OCI-LY1 (cell line): Measurements from ENCODE around the gene MAPK12.

Source experiments
- H2AFZ ChIP-seq: fragments of 200-600 bp; sonication (generic), shearing (Covaris generic); 2 replicates; pipeline ENCODE4 v1.6.0; 2014; ENCODE audit warnings: antibody characterized with exemption, mild to moderate bottlenecking, low read length
- H3F3A ChIP-seq: fragments of 200-600 bp; sonication (generic), shearing (Covaris generic); 2 replicates; pipeline ENCODE4 v1.6.0; 2014; ENCODE audit warnings: mild to moderate bottlenecking, antibody characterized with exemption, low read length, moderate library complexity; ENCODE audit not compliant: insufficient read depth
- H3K27ac ChIP-seq: fragments of 200-600 bp; sonication (generic); 2 replicates; pipeline ENCODE4 v1.5.1; 2014; ENCODE audit warnings: low read length, mixed run types, mild to moderate bottlenecking, low read depth; ENCODE audit not compliant: poor library complexity, severe bottlenecking
- H3K27me3 ChIP-seq: fragments of 200-600 bp; sonication (generic); 2 replicates; pipeline ENCODE4 v1.6.0; 2014; ENCODE audit warnings: antibody characterized with exemption, mild to moderate bottlenecking, low read length, moderate library complexity; ENCODE audit not compliant: insufficient read depth
- H3K36me3 ChIP-seq: fragments of 200-600 bp; sonication (generic); 2 replicates; pipeline ENCODE4 v1.6.1; 2014; ENCODE audit warnings: mild to moderate bottlenecking, antibody characterized with exemption, low read length, moderate library complexity, mixed read lengths; ENCODE audit not compliant: insufficient read depth
- H3K4me1 ChIP-seq: fragments of 200-600 bp; sonication (generic); 2 replicates; pipeline ENCODE4 v1.5.1; 2014; ENCODE audit warnings: mild to moderate bottlenecking, low read length, moderate library complexity; ENCODE audit not compliant: insufficient read depth, severe bottlenecking
- H3K4me2 ChIP-seq: fragments of 200-600 bp; sonication (generic), shearing (Covaris generic); 2 replicates; pipeline ENCODE4 v1.6.1; 2014; ENCODE audit warnings: low read length
- H3K4me3 ChIP-seq: fragments of 200-600 bp; sonication (generic); 2 replicates; pipeline ENCODE4 v1.5.1; 2014; ENCODE audit warnings: low read length, low read depth, mild to moderate bottlenecking, mixed read lengths; ENCODE audit not compliant: poor library complexity, severe bottlenecking
- H3K79me2 ChIP-seq: fragments of 200-600 bp; shearing (Covaris generic); 2 replicates; pipeline ENCODE4 v1.6.1; 2016; ENCODE audit warnings: mixed run types, low read length, mixed read lengths; ENCODE audit not compliant: insufficient read depth
- H3K9ac ChIP-seq: fragments of 200-600 bp; sonication (generic), shearing (Covaris generic); 2 replicates; pipeline ENCODE4 v1.6.1; 2014; ENCODE audit warnings: mild to moderate bottlenecking, low read length, mixed read lengths
- H3K9me2 ChIP-seq: fragments of 200-600 bp; sonication (generic), shearing (Covaris generic); 2 replicates; pipeline ENCODE4 v1.6.1; 2014; ENCODE audit warnings: low read depth, mild to moderate bottlenecking, low read length, mixed read lengths
- H3K9me3 ChIP-seq: fragments of 200-600 bp; shearing (Covaris generic); 2 replicates; pipeline ENCODE4 v1.6.1; 2014; ENCODE audit warnings: low read length, mixed read lengths
- H4K20me1 ChIP-seq: fragments of 200-600 bp; sonication (generic), shearing (Covaris generic); 2 replicates; pipeline ENCODE4 v1.6.0; 2016; ENCODE audit warnings: mild to moderate bottlenecking, low read length; ENCODE audit not compliant: insufficient read depth
- EZH2 ChIP-seq: fragments of 200-600 bp; sonication (generic), shearing (Covaris generic); IDR thresholded peaks from 2 replicates; pipeline ENCODE4 v1.8.0; 2017; ENCODE audit warnings: borderline replicate concordance, mixed run types, mild to moderate bottlenecking, antibody characterized with exemption, low read length, moderate library complexity, mixed read lengths
- TF ChIP-seq, protein P1 (sequence below): fragments of 200-600 bp; sonication (generic), shearing (Covaris generic); IDR thresholded peaks from 2 replicates; pipeline ENCODE4 v1.5.1; 2017; ENCODE audit warnings: mild to moderate bottlenecking, antibody characterized with exemption, low read length, moderate library complexity, mixed read lengths

The MAPK12 gene

DNA sequence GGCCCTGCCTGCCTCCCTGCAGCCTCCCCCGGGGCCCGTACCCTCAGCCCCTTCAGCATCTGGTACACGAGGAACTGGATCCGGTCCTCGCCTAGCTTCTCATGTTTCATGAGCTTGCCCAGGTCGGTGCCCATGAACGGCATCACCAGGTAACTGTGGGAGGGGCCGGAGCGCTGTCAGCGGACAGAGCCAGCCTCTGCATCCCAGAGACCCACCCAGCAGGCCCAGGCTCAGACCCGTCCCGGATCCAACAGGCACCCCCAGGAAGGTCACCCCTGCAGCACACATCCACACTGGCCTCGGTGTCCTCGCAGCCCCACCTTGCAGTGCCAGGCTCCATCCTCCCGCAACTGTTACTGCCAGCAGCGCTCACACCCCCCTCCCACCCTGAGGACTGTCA lies 4.4 kb downstream of the MAPK12 start:
- no peak overlapping the region for H3K4me2 ChIP-seq
- no peak overlapping the region for H3K4me3 ChIP-seq
- H3K27me3 ChIP-seq = no peaks in the 10 kb centered on the region
- H3K9me3 ChIP-seq = no peaks in the 10 kb centered on the region
- no peak for TF ChIP-seq EZH2
- TF ChIP-seq, protein P1, sequence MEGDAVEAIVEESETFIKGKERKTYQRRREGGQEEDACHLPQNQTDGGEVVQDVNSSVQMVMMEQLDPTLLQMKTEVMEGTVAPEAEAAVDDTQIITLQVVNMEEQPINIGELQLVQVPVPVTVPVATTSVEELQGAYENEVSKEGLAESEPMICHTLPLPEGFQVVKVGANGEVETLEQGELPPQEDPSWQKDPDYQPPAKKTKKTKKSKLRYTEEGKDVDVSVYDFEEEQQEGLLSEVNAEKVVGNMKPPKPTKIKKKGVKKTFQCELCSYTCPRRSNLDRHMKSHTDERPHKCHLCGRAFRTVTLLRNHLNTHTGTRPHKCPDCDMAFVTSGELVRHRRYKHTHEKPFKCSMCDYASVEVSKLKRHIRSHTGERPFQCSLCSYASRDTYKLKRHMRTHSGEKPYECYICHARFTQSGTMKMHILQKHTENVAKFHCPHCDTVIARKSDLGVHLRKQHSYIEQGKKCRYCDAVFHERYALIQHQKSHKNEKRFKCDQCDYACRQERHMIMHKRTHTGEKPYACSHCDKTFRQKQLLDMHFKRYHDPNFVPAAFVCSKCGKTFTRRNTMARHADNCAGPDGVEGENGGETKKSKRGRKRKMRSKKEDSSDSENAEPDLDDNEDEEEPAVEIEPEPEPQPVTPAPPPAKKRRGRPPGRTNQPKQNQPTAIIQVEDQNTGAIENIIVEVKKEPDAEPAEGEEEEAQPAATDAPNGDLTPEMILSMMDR = no peak
- no peak overlapping the region for H2AFZ ChIP-seq
- no peak overlapping the region for H3K27ac ChIP-seq
- peaks cover 57% of the 10 kb centered on the region for H3K36me3 ChIP-seq
- H3K4me1 ChIP-seq = peaks cover 15% of the 10 kb centered on the region
- peaks cover 4% of the 10 kb centered on the region; the same call in 1 of the 2 replicates for H3K79me2 ChIP-seq
- no peaks in the 10 kb centered on the region for H3K9me2 ChIP-seq
- H3K9ac ChIP-seq = no peak overlapping the region
- no peaks in the 10 kb centered on the region for H4K20me1 ChIP-seq
- peaks cover 7% of the 10 kb centered on the region; the same call in 1 of the 2 replicates for H3F3A ChIP-seq

DNA sequence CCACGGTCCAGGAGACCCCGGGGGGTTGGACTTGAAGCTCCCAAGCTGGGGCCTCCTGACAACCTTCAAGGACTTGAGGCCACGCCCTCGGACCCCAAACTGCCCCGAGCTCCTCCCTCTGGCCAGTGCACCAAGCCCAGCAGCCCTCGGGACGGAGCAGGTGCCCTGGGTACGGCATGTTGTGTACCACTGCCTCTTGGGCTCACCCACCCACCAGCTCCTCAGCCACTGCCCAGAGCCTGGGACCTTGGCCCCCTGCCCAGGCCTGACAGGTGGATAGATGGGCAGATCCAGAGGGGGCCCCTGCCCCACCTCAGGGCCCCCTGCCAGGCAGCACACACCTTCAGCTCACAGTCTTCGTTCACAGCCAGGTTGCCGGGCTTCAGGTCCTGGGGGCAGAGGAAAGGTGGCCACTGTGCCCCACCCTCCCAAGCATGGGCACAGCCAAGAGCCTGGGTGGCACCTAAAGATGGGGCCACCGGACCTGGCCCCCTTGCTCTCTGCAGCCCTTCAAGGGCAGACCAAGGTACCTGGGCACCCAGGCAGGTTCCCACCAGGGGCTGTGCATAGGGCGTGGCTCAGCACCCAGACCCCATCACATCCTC lies 5.1 kb downstream of the MAPK12 start:
- peaks cover 4% of the 10 kb centered on the region; the same call in 1 of the 2 replicates for H3K79me2 ChIP-seq
- peaks cover 16% of the 10 kb centered on the region for H3K4me1 ChIP-seq
- no peak overlapping the region for H3K4me2 ChIP-seq
- peaks cover 57% of the 10 kb centered on the region for H3K36me3 ChIP-seq
- H3K9me3 ChIP-seq = no peaks in the 10 kb centered on the region
- no peaks in the 10 kb centered on the region for H4K20me1 ChIP-seq
- no peaks in the 10 kb centered on the region for H3K9me2 ChIP-seq
- no peak overlapping the region for H3K9ac ChIP-seq
- no peak overlapping the region for H2AFZ ChIP-seq
- H3K27ac ChIP-seq = no peak overlapping the region
- H3F3A ChIP-seq = peaks cover 7% of the 10 kb centered on the region; the same call in 1 of the 2 replicates
- TF ChIP-seq, protein P1 = no peak
- TF ChIP-seq EZH2 = no peak
- no peak overlapping the region for H3K4me3 ChIP-seq
- H3K27me3 ChIP-seq = no peaks in the 10 kb centered on the region

DNA sequence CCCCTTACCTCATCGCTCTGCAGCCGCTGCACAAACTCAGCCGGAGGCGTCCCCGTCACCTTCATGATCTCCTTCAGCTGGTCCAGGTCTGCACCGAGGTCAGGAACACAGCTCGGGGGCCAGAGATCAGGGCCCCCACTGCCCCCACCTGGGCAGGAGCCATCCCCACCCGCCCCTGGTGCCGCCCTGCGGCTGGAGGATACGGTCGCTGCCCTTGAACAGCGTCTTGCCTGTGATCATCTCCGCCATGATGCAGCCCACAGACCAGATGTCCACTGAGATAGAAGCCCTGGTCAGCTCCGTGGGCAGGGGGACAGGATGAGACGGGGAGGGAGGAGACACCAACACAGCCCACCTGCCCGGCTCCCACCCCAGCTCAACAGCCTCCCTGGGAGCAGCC lies 5.9 kb downstream of the MAPK12 start:
- H3K79me2 ChIP-seq = peaks cover 2% of the 10 kb centered on the region; the same call in 1 of the 2 replicates
- TF ChIP-seq, protein P1 = no peak
- TF ChIP-seq EZH2 = no peak
- peaks cover 57% of the 10 kb centered on the region for H3K36me3 ChIP-seq
- H3K4me2 ChIP-seq = no peak overlapping the region
- H3K27ac ChIP-seq = no peak overlapping the region
- no peaks in the 10 kb centered on the region for H3K9me3 ChIP-seq
- no peaks in the 10 kb centered on the region for H3K27me3 ChIP-seq
- H3K4me1 ChIP-seq = peaks cover 18% of the 10 kb centered on the region
- no peaks in the 10 kb centered on the region for H3K9me2 ChIP-seq
- H2AFZ ChIP-seq = no peak overlapping the region
- no peak overlapping the region for H3K9ac ChIP-seq
- no peaks in the 10 kb centered on the region for H4K20me1 ChIP-seq
- no peak overlapping the region for H3K4me3 ChIP-seq
- H3F3A ChIP-seq = peaks cover 7% of the 10 kb centered on the region; the same call in 1 of the 2 replicates
